ENCODE measurements around the gene TMPO. TPM values are rescaled to one million over a fixed set of nuclear protein-coding genes. Genes with fewer than 3 reads are reported as not detected.
A peak's percentile ranks its signal among the peaks of the same experiment; 100 is the strongest.
"Not testable (repeated sequence)": the region's sequence is repeated elsewhere in the genome, so short reads cannot be mapped to it uniquely, and the experiment has no call there.

Gene TMPO
- total RNA-seq, 1 donor = 52.1 TPM

GRCh38 chr12:98478606-98479005 lies 36.8 kb upstream of the TMPO start:
- TF ChIP-seq, protein P1, sequence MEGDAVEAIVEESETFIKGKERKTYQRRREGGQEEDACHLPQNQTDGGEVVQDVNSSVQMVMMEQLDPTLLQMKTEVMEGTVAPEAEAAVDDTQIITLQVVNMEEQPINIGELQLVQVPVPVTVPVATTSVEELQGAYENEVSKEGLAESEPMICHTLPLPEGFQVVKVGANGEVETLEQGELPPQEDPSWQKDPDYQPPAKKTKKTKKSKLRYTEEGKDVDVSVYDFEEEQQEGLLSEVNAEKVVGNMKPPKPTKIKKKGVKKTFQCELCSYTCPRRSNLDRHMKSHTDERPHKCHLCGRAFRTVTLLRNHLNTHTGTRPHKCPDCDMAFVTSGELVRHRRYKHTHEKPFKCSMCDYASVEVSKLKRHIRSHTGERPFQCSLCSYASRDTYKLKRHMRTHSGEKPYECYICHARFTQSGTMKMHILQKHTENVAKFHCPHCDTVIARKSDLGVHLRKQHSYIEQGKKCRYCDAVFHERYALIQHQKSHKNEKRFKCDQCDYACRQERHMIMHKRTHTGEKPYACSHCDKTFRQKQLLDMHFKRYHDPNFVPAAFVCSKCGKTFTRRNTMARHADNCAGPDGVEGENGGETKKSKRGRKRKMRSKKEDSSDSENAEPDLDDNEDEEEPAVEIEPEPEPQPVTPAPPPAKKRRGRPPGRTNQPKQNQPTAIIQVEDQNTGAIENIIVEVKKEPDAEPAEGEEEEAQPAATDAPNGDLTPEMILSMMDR (IDR thresholded peaks at IDR 0.05; ENCODE audit: extremely low read depth, low read depth, low read length) = no peak
- Histone ChIP-seq H3K79me2 (ENCODE audit: insufficient read depth, low read length) (no peaks in the 10 kb centered on the region), H2AFZ (ENCODE audit: low read length) (no peak overlapping the region), H3K36me3 (ENCODE audit: insufficient read depth, low read length) (no peaks in the 10 kb centered on the region), H3K4me3 (ENCODE audit: insufficient read depth, low read length) (no peak overlapping the region), H4K20me1 (ENCODE audit: insufficient read depth, low read length) (no peaks in the 10 kb centered on the region), H3K4me1 (ENCODE audit: insufficient read depth, low read length) (peaks cover 12% of the 10 kb centered on the region), H3K9me3 (ENCODE audit: low read depth, low read length) (no peaks in the 10 kb centered on the region), H3K27ac (ENCODE audit: low read depth, low read length) (no peak overlapping the region), H3K27me3 (ENCODE audit: insufficient read depth, low read length) (no peaks in the 10 kb centered on the region), H3K4me2 (ENCODE audit: insufficient read depth, low read length) (no peak overlapping the region)
- no peak for DNase-seq (ENCODE audit: insufficient read length, low spot score, missing footprints)

DNA sequence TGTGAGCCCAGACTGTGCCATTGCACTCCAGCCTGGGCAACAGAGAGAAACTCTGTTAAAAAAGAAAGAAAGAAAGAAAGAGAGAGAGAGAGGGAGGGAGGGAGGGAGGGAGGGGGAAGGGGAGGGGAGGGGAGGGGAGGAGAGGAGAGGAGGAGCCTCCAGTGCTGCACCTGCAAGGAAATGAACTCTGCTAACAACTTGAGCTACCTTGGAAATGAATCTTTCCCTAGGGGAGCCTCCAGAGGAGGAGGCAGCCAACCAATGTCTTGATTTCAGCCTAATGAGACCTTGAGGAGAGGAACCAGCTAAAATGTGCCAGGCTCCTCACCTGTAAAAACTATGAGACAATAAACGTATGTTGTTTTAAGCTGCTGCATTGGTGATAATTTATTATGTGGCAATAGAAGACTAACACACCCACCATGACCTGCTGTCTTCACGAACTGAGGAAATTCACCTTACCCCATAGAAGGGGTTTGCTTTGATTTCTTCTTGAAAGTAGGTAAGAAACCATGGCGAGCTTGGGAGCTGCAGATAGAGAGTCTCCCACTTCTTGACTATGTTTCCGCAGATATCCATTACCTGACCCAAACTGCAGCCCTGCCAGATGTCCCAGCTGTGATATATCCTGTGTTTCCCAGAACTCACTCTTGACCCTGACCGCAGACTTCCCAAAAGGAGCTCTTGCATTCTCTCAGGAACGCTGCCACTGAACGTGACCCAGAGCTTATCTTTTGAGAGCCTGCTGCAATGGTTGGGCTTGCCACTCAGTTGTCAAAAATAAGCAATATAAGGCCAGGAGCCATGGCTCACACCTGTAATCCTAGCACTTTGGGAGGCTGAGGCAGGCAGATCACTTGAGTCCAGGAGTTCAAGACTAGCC lies 31.5 kb upstream of the TMPO start:
- H3K27ac ChIP-seq (ENCODE audit: low read depth, low read length) = no peak overlapping the region
- no peaks in the 10 kb centered on the region for H3K9me3 ChIP-seq (ENCODE audit: low read depth, low read length)
- no peak overlapping the region for H3K4me2 ChIP-seq (ENCODE audit: insufficient read depth, low read length)
- TF ChIP-seq, protein P1 (IDR thresholded peaks at IDR 0.05; ENCODE audit: extremely low read depth, low read depth, low read length) = no peak
- H3K79me2 ChIP-seq (ENCODE audit: insufficient read depth, low read length) = no peaks in the 10 kb centered on the region
- H2AFZ ChIP-seq (ENCODE audit: low read length) = no peak overlapping the region
- no peak overlapping the region for H3K4me3 ChIP-seq (ENCODE audit: insufficient read depth, low read length)
- DNase-seq (ENCODE audit: insufficient read length, low spot score, missing footprints) = no peak
- no peaks in the 10 kb centered on the region for H3K36me3 ChIP-seq (ENCODE audit: insufficient read depth, low read length)
- no peaks in the 10 kb centered on the region for H3K4me1 ChIP-seq (ENCODE audit: insufficient read depth, low read length)
- H3K27me3 ChIP-seq (ENCODE audit: insufficient read depth, low read length) = no peaks in the 10 kb centered on the region
- H4K20me1 ChIP-seq (ENCODE audit: insufficient read depth, low read length) = no peaks in the 10 kb centered on the region

DNA sequence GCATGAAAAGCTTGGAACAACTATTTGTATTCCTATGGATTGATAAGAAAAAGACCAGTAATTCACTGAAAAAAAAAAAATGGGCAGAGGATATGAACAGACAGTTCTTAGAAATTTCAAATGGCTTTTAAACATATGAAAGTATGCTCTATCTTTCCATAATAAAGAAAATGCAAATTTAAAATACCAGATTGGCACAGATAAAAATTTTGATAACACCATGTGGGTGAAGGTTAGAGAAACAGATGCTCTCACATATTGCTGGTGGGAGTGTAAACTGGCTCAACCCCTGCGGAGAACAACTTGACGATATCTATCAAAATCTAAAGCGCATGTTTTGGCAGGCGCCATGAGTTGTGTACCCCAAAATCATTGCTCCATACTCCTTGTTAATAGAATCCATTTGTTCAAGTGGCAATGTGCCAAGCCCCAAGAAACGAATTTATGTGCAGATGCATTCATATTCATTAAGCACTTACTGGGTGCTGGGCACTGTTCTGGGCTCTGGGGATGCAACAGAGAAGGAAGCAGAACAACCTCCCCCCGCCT lies 29.5 kb upstream of the TMPO start:
- Histone ChIP-seq H3K4me2 (ENCODE audit: insufficient read depth, low read length) (no peak overlapping the region), H3K79me2 (ENCODE audit: insufficient read depth, low read length) (no peaks in the 10 kb centered on the region), H3K4me3 (ENCODE audit: insufficient read depth, low read length) (no peak overlapping the region), H3K4me1 (ENCODE audit: insufficient read depth, low read length) (peaks cover 3% of the 10 kb centered on the region), H4K20me1 (ENCODE audit: insufficient read depth, low read length) (no peaks in the 10 kb centered on the region), H3K27ac (ENCODE audit: low read depth, low read length) (no peak overlapping the region), H3K27me3 (ENCODE audit: insufficient read depth, low read length) (no peaks in the 10 kb centered on the region), H2AFZ (ENCODE audit: low read length) (no peak overlapping the region), H3K9me3 (ENCODE audit: low read depth, low read length) (no peaks in the 10 kb centered on the region), H3K36me3 (ENCODE audit: insufficient read depth, low read length) (no peaks in the 10 kb centered on the region)
- TF ChIP-seq, protein P1 (IDR thresholded peaks at IDR 0.05; ENCODE audit: extremely low read depth, low read depth, low read length) = no peak
- DNase-seq (ENCODE audit: insufficient read length, low spot score, missing footprints) = peak; percentile 31

DNA sequence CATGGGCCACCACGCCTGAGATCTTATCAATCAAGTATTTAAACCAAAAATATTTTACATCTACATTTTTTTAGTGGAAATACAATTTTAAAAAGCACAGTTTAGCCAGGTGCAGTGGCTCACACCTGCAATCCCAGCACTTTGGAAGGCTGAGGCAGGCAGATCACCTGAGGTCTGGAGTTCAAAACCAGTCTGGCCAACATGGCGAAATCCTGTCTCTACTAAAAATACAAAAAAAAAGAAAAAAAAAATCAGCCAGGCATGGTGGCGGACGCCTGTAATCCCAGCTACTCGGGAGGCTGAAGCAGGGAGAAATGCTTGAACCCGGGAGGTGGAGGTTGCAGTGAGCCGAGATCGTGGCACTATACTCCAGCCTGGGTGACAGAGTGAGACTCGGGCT lies 27.0 kb upstream of the TMPO start:
- H3K4me3 ChIP-seq (ENCODE audit: insufficient read depth, low read length); H3K79me2 ChIP-seq (ENCODE audit: insufficient read depth, low read length); H2AFZ ChIP-seq (ENCODE audit: low read length); H3K4me2 ChIP-seq (ENCODE audit: insufficient read depth, low read length); H3K9me3 ChIP-seq (ENCODE audit: low read depth, low read length); H3K4me1 ChIP-seq (ENCODE audit: insufficient read depth, low read length); H3K36me3 ChIP-seq (ENCODE audit: insufficient read depth, low read length); H4K20me1 ChIP-seq (ENCODE audit: insufficient read depth, low read length); DNase-seq (ENCODE audit: insufficient read length, low spot score, missing footprints); H3K27ac ChIP-seq (ENCODE audit: low read depth, low read length); H3K27me3 ChIP-seq (ENCODE audit: insufficient read depth, low read length): not testable (repeated sequence)

Measured in osteoblast (primary cell).